ENCODE data around the gene PABPN1L.

- TF ChIP-seq CTCF (IDR thresholded peaks at IDR 0.05) (no peak), POLR2A (IDR thresholded peaks at IDR 0.05) (no peak)
Observed at GRCh38 chr16:88837806-88838205, 28.7 kb downstream of the PABPN1L start.

All from vagina (tissue), 2 donors.